Effector memory CD8-positive, alpha-beta T cell (primary cell): ENCODE data around the gene NMT1.
A peak's percentile ranks its signal among the peaks of the same experiment; 100 is the strongest.

Source experiments
- ATAC-seq: fragments of 150-1000 bp; cut with Tn5 transposase; replicated peaks from 2 replicates; pipeline ENCODE4 v1.10.0; 2021; ENCODE audit warnings: mild to moderate bottlenecking, moderate library complexity
- DNase-seq, 3 experiments: peaks; one replicate each; pipeline ENCODE4 v3.0.0; 2021
- H3K27ac Mint-ChIP-seq, 2 donors: one replicate each; pipeline ENCODE4 v1.8.0; 2022; ENCODE audit warnings: mild to moderate bottlenecking in 2 of 2, mixed read lengths in 2 of 2, moderate library complexity in 2 of 2
- H3K27me3 Mint-ChIP-seq, 2 donors: one replicate each; pipeline ENCODE4 v1.8.0; 2022; ENCODE audit warnings: mixed read lengths in 2 of 2
- H3K36me3 Mint-ChIP-seq: one replicate; pipeline ENCODE4 v1.8.0; 2022; ENCODE audit warnings: mild to moderate bottlenecking, moderate library complexity, mixed read lengths; ENCODE audit not compliant: insufficient read depth
- H3K4me1 Mint-ChIP-seq, 2 donors: one replicate each; pipeline ENCODE4 v1.8.0; 2022; ENCODE audit warnings: low read depth in 2 of 2, mixed read lengths in 2 of 2
- H3K4me3 Mint-ChIP-seq, 2 donors: one replicate each; pipeline ENCODE4 v1.8.0; 2022; ENCODE audit warnings: mild to moderate bottlenecking in 2 of 2, mixed read lengths in 2 of 2, moderate library complexity in 2 of 2
- H3K9me3 Mint-ChIP-seq, 2 donors: one replicate each; pipeline ENCODE4 v1.8.0; 2022; ENCODE audit warnings: mixed read lengths in 2 of 2

Gene NMT1

GRCh38 chr17:45128989-45129388 lies 67.9 kb downstream of the NMT1 start:
- H3K27ac Mint-ChIP-seq, result no peak overlapping the region
- H3K4me3 Mint-ChIP-seq, result no peak overlapping the region
- no peak for DNase-seq
- peaks cover 15% of the 10 kb centered on the region for H3K36me3 Mint-ChIP-seq
- peaks cover 0 to 12% of the 10 kb centered on the region in 2 donors for H3K27me3 Mint-ChIP-seq
- no peak for ATAC-seq
- H3K4me1 Mint-ChIP-seq, result peaks cover 6 to 10% of the 10 kb centered on the region in 2 donors
- H3K9me3 Mint-ChIP-seq, result no peaks in the 10 kb centered on the region

- peaks cover 15% of the 10 kb centered on the region for H3K36me3 Mint-ChIP-seq
- H3K27me3 Mint-ChIP-seq, result peaks cover 0 to 12% of the 10 kb centered on the region in 2 donors
- DNase-seq (no peak), ATAC-seq (no peak)
- H3K27ac Mint-ChIP-seq, result no peak overlapping the region
- H3K4me1 Mint-ChIP-seq, result peaks cover 3 to 10% of the 10 kb centered on the region in 2 donors
- no peaks in the 10 kb centered on the region for H3K9me3 Mint-ChIP-seq
- H3K4me3 Mint-ChIP-seq, result no peak overlapping the region
Measured at GRCh38 chr17:45129426-45129939, 68.4 kb downstream of the NMT1 start.

- ATAC-seq (no peak), DNase-seq (no peak)
- H3K27ac Mint-ChIP-seq, result no peak overlapping the region
- H3K4me1 Mint-ChIP-seq, result peaks cover 0 to 11% of the 10 kb centered on the region in 2 donors
- H3K9me3 Mint-ChIP-seq, result no peaks in the 10 kb centered on the region
- peaks cover 0 to 12% of the 10 kb centered on the region in 2 donors for H3K27me3 Mint-ChIP-seq
- peak overlapping the region in 1 of 2 donors; percentile 37 for H3K4me3 Mint-ChIP-seq
- H3K36me3 Mint-ChIP-seq, result peaks cover 17% of the 10 kb centered on the region
Measured at GRCh38 chr17:45129940-45130680, 69.0 kb downstream of the NMT1 start.

- Mint-ChIP-seq H3K27me3 (peaks cover 0 to 12% of the 10 kb centered on the region in 2 donors), H3K36me3 (peaks cover 22% of the 10 kb centered on the region), H3K27ac (no peak overlapping the region), H3K4me3 (peak overlapping the region; percentile 71 to 84), H3K9me3 (no peaks in the 10 kb centered on the region), H3K4me1 (peaks cover 2 to 17% of the 10 kb centered on the region in 2 donors)
- ATAC-seq (no peak), DNase-seq (no peak)
Measured at GRCh38 chr17:45130681-45131615, 69.8 kb downstream of the NMT1 start.

DNA sequence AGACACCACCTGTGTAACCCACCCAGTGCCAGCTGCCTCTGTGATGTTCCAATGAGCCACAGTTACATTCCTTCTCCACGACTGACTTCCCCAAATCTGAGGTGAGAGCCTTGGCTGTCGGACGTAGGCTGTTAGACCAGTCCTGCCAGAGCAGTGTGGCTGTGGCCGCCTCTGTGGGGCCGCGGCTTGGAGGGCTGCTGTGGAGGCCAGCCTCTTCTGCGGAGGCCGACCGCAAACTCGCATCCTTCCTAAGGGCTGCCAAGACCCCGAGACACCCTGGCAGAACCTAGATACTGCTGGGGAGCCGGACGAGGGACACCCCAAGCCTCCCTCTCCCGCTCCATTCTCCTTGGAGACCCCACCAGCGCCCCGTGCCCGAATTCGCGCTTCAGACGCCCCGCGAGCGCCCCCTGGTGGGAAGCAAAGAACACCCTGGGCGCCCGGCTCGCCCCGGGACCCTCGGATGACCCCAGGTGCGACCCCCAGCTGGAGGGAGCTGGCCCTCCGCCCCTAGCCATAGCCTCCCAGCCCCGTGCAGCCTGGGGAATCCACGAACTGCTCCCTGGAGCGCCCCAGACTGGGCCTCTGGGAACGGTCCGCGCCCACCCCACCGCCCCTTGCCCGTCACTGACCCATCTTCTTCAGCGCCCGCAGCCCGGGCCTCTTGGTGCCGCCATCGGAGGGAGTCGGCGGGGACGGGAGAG lies 70.7 kb downstream of the NMT1 start:
- H3K4me1 Mint-ChIP-seq, result peaks cover 6 to 23% of the 10 kb centered on the region in 2 donors
- ATAC-seq, result peak; percentile 4
- H3K27me3 Mint-ChIP-seq, result peaks cover 0 to 12% of the 10 kb centered on the region in 2 donors
- no peak overlapping the region for H3K27ac Mint-ChIP-seq
- no peaks in the 10 kb centered on the region for H3K9me3 Mint-ChIP-seq
- peak overlapping the region; percentile 71 to 84 for H3K4me3 Mint-ChIP-seq
- peak; percentile 39 to 47 (median 42) for DNase-seq
- H3K36me3 Mint-ChIP-seq, result peaks cover 22% of the 10 kb centered on the region

- peak within 1 kb of the TSS; percentile 82 to 84 for H3K27ac Mint-ChIP-seq
- peak within 1 kb of the TSS; percentile 84 to 87 for H3K4me3 Mint-ChIP-seq
- H3K4me1 Mint-ChIP-seq, result peaks cover 6 to 23% of the 10 kb centered on the region in 2 donors
- DNase-seq (no peak), ATAC-seq (no peak)
- H3K36me3 Mint-ChIP-seq, result peaks cover 22% of the 10 kb centered on the region
- peaks cover 0 to 12% of the 10 kb centered on the region in 2 donors for H3K27me3 Mint-ChIP-seq
- H3K9me3 Mint-ChIP-seq, result no peaks in the 10 kb centered on the region
Measured at GRCh38 chr17:45132320-45132571, 71.1 kb downstream of the NMT1 start, which contains the start of gene PLCD3. Gene PLCD3 (minus strand): TSS chr17:45132515. CDS start chr17:45132410, 105 bp downstream.

DNA sequence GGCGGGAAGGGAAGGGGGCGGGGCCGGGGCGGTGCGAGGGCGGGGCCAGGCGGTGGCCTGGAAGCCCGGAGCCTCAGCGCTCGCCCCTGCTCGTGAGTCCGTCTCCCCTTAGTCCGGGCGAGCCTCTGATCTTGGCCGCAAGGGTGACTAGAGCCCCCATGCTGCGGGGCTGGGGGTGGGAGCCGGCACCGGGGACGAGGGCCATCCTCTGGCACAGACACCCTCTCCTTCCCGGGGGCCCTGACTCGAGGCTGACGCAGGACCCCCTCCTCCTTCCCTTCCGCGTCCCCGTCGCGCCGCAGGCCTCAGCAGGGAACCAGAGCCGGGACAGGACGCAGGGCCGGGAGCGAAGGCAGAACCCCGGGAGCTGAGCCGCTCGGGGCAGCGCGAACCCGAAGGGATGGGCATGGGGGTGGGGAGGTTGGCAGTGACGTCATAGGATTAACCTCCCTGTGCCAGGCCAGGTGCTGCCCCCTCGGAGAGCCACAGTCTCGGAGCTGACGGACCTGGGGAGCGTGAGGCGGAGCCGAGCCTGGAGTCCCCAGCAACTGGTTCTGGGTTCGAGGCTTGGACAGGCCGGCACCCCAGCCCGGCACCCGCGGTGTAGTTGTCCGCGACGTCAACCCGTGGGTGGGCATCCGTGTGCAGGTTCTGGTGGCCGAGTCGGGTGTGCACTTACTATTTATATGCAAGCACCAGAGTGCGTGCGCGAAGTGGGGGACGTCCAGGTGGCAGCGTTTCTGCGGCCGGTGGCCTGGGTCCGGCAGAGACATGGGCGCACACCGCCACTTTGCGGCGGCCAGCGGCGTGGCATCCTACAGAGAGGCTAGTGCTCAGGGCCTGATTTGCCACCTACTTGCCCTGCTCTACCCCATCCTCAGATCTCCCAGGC lies 71.7 kb downstream of the NMT1 start:
- DNase-seq (peak; percentile 53 to 72 (median 55)), ATAC-seq (peak; percentile 47)
- Mint-ChIP-seq H3K4me1 (peaks cover 6 to 26% of the 10 kb centered on the region in 2 donors), H3K36me3 (peaks cover 22% of the 10 kb centered on the region), H3K27ac (peak overlapping the region; percentile 82 to 84), H3K4me3 (peak overlapping the region; percentile 84 to 87), H3K27me3 (peaks cover 0 to 12% of the 10 kb centered on the region in 2 donors), H3K9me3 (no peaks in the 10 kb centered on the region)

DNA sequence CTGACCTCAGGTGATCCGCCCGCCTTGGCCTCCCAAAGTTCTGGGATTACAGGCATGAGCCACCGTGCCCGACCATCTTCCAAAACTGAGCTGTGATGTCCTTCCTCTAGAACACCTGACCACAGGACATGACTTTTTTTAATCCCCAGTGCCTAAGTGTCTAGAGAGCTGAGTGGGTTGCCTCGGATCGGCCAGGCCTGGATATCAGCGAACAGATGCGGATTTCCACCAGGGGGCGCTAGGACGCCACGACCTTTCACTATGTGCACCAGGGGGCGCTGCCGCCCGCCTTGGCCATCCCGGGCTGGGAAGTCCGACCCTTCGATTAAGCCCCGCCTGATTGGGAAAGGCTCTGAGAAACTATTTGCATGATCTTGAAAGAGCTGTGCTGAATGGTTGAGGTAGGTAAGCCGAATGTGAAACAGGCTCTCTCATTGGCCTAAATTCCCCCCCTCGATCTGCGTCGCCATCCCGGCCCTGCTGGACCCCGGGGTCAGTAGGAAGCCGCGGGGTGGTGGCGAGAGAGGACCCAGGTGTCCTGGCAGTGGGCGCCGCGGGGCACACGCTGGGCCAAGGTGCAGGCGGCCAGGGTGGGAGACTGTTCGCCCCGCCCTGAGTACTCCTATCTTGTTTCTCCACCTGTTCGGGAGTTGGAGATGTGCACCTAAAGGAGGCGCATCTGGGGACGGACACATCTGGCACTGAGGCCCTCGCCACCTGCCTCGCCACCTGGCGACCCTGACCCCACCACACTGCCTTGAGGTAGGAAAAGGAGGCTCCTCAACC lies 74.3 kb downstream of the NMT1 start, which contains the start of gene ACBD4:
ACBD4 (plus strand) TSS at position 496 of the 786 bp plus-strand sequence. CDS start 458 bp downstream, outside the sequence.
- Mint-ChIP-seq H3K27ac (peak within 1 kb of the TSS; percentile 63 to 87), H3K4me3 (peak within 1 kb of the TSS; percentile 85 to 87), H3K27me3 (peaks cover 0 to 12% of the 10 kb centered on the region in 2 donors), H3K36me3 (peaks cover 22% of the 10 kb centered on the region), H3K9me3 (no peaks in the 10 kb centered on the region), H3K4me1 (peaks cover 6 to 29% of the 10 kb centered on the region in 2 donors)
- ATAC-seq (peak; percentile 88), DNase-seq (peak; percentile 98 to 99 (median 99))

DNA sequence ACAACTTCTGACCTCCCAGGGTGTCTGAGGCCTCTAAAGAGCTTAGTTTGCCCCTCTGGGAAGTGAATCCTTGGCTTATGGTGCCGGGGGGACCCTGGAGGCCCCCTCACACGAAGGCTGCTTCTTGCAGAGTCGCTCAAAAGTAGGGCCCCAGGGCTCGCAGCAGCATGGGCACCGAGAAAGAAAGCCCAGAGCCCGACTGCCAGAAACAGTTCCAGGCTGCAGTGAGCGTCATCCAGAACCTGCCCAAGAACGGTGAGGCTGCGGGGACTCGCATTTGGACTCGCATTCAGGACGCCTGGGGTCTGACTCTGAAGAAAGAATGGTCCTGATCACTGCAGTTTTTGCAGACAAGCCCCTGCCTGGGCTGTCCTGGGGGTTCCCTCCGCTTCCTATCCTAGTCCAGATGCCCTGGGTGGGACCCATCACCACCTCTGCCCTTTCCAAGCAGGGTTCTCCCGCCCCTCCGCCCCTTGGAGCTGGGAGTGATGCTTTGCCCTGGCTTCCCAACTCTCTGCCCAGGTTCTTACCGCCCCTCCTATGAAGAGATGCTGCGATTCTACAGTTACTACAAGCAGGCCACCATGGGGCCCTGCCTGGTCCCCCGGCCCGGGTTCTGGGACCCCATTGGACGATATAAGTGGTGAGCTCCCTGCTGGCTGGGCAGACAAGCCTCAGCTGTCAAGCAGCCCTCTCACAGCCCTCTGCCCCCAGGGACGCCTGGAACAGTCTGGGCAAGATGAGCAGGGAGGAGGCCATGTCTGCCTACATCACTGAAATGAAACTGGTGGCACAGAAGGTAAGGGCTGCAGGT lies 75.1 kb downstream of the NMT1 start:
- Mint-ChIP-seq H3K4me1 (peaks cover 10 to 31% of the 10 kb centered on the region in 2 donors), H3K4me3 (peak overlapping the region; percentile 85 to 87)
- DNase-seq, result no peak

DNA sequence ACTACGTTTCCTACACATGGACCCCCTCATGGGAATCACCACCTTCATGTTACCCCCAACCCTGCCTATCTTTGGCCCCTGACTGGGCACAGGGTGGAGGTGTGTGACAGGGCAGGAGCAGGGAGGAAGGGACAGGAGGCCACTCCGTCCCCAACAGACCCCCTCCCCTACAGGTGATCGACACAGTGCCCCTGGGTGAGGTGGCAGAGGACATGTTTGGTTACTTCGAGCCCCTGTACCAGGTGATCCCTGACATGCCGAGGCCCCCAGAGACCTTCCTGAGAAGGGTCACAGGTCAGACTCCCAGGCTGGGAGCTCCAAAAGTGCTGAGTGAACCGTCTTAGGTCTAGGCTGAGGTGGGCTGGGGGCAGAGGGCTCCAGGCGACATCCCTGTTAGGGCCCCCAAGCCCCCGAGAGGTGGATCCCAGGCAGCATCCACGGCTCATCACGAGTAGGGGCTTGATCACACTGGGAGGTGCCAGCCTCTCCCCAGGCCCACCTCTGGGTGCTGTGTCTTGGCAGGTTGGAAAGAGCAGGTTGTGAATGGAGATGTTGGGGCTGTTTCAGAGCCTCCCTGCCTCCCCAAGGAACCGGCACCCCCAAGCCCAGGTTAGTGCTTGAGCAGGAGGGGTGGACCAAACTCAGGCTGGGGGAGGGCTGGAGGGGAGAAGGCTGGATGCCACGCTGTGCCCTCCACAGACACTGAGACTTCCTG lies 75.9 kb downstream of the NMT1 start:
- H3K27me3 Mint-ChIP-seq, result no peaks in the 10 kb centered on the region
- peaks cover 17% of the 10 kb centered on the region for H3K36me3 Mint-ChIP-seq
- peaks cover 17 to 29% of the 10 kb centered on the region in 2 donors for H3K4me1 Mint-ChIP-seq
- peak overlapping the region; percentile 85 to 87 for H3K4me3 Mint-ChIP-seq
- H3K9me3 Mint-ChIP-seq, result no peaks in the 10 kb centered on the region
- DNase-seq (no peak), ATAC-seq (no peak)
- no peak overlapping the region for H3K27ac Mint-ChIP-seq

More for the DNA sequence above, 75.1 kb downstream of the NMT1 start:
- Mint-ChIP-seq H3K9me3 (no peaks in the 10 kb centered on the region), H3K27me3 (peaks cover 0 to 4% of the 10 kb centered on the region in 2 donors), H3K27ac (peak overlapping the region; percentile 63 to 87), H3K36me3 (peaks cover 22% of the 10 kb centered on the region)
- no peak for ATAC-seq
